Upper lobe of right lung (tissue), 1 donor: ENCODE measurements around the gene SRRT. TPM values are rescaled to one million over a fixed set of nuclear protein-coding genes. Genes with fewer than 3 reads are reported as not detected.
A peak's percentile ranks its signal among the peaks of the same experiment; 100 is the strongest.
"Not testable (repeated sequence)": the region's sequence is repeated elsewhere in the genome, so short reads cannot be mapped to it uniquely, and the experiment has no call there.

ENCODE experiments used
- ATAC-seq: fragments of 200-7000 bp; cut with Tn5 transposase; one replicate; pipeline ENCODE4 v1.9.1; 2020; ENCODE audit warnings: mild to moderate bottlenecking, moderate library complexity
- DNase-seq: peaks from one replicate; pipeline ENCODE4 v3.0.0-alpha.2; 2020
- H3K27ac ChIP-seq: fragments of 200-600 bp; one replicate; pipeline ENCODE4 v1.8.0; 2022
- H3K27me3 ChIP-seq: fragments of 200-600 bp; one replicate; pipeline ENCODE4 v1.8.0; 2022; ENCODE audit warnings: mild to moderate bottlenecking
- H3K36me3 ChIP-seq: fragments of 200-600 bp; one replicate; pipeline ENCODE4 v1.8.0; 2022
- H3K4me1 ChIP-seq: fragments of 200-600 bp; one replicate; pipeline ENCODE4 v1.8.0; 2022
- H3K4me3 ChIP-seq: fragments of 200-600 bp; one replicate; pipeline ENCODE4 v1.8.0; 2022; ENCODE audit warnings: mild to moderate bottlenecking
- H3K9me3 ChIP-seq: fragments of 200-600 bp; one replicate; pipeline ENCODE4 v1.8.0; 2022
- CTCF ChIP-seq: fragments of 200-600 bp; IDR thresholded peaks from one replicate; pipeline ENCODE4 v1.8.0; 2022; ENCODE audit warnings: antibody characterized with exemption
- intact Hi-C: fragments of 100-400 bp; cut with DNase I; formaldehyde crosslinking; loops from one replicate; pipeline ENCODE4 v1.11.0; 2022
- total RNA-seq: library from RNA; stranded (reverse); fragmentation: NEBNext Ultra II Directional; extraction: Animal tissue kit (Norgen Biotek cat#: 25700); gene quantifications from one replicate; pipeline ENCODE4 v1.2.1, GENCODE V29; 2021
- donor health status: DM: no; HTN: yes; CAD: no; lungs with severe emphysema.

Gene SRRT
- total RNA-seq, 1 donor from 2014 or later, result 105 TPM

DNA sequence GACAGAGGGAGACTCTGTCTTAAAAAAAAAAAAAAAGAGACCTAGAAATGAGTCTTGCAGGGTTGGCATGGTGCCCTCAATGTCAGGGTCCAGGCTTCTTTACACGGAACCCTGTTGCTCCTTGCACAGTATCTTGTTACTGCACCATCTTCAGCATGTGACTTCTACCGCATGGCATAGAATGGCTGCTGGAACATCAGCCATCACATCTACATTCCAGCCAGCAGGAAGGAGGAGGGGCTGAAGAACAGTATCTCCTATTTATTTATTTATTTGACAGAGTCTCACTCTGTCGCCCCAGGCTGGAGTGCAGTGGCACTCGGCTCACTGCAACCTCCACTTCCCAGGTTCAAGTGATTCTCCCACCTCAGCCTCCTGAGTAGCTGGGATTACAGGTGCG is 24.5 kb downstream of the SRRT start:
- no peak for ATAC-seq

GRCh38 chr7:100900978-100901377 is 26.1 kb downstream of the SRRT start:
- no peak for ATAC-seq
- intact Hi-C loops, result no loop called here
- H3K27me3 ChIP-seq, result peaks cover 18% of the 10 kb centered on the region

More for the DNA sequence above, 24.5 kb downstream of the SRRT start:
- TF ChIP-seq CTCF, result no peak
- Histone ChIP-seq H3K27ac (no peak overlapping the region), H3K4me1 (peaks cover 19% of the 10 kb centered on the region), H3K9me3 (no peaks in the 10 kb centered on the region), H3K4me3 (no peak overlapping the region), H3K27me3 (peaks cover 28% of the 10 kb centered on the region), H3K36me3 (no peaks in the 10 kb centered on the region)
- intact Hi-C loops, result loop anchor here (5.0 kb wide), 1 partner anchor 158 kb away; no protein-coding TSS in a partner anchor
- no peak for DNase-seq

DNA sequence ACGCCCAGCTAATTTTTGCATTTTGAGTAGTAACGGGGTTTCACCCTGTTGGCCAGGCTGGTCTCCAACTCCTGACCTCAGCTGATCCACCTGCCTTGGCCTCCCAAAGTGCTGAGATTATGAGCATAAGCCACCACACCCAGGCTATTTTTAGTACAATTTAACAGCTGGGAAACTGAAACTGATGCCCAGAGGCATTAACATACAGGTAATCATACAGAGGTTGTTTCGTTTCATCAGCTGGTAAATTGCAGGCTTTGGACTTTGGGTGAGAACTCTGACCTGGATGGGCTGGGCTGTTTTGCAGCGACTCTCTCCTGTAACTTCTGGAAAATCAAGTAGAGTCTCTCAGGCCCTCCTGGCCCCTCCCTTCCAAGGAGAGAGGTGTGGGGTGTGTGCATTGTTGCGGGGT is 27.0 kb downstream of the SRRT start:
- no peak for TF ChIP-seq CTCF
- no peaks in the 10 kb centered on the region for H3K36me3 ChIP-seq
- ATAC-seq (no peak), DNase-seq (no peak)
- H3K4me1 ChIP-seq, result no peaks in the 10 kb centered on the region
- intact Hi-C loops, result no loop called here
- peaks cover 3% of the 10 kb centered on the region for H3K9me3 ChIP-seq
- no peak overlapping the region for H3K4me3 ChIP-seq
- peaks cover 10% of the 10 kb centered on the region for H3K27me3 ChIP-seq
- H3K27ac ChIP-seq, result no peak overlapping the region

More at GRCh38 chr7:100900978-100901377, 26.1 kb downstream of the SRRT start:
- no peaks in the 10 kb centered on the region for H3K36me3 ChIP-seq
- DNase-seq, result no peak
- H3K27ac ChIP-seq, result no peak overlapping the region
- TF ChIP-seq CTCF, result no peak
- H3K4me1 ChIP-seq, result peaks cover 7% of the 10 kb centered on the region
- H3K4me3 ChIP-seq, result no peak overlapping the region
- H3K9me3 ChIP-seq, result no peaks in the 10 kb centered on the region

GRCh38 chr7:100902638-100903037 is 27.7 kb downstream of the SRRT start:
- no peaks in the 10 kb centered on the region for H3K4me1 ChIP-seq
- no peak for TF ChIP-seq CTCF
- peaks cover 3% of the 10 kb centered on the region for H3K9me3 ChIP-seq
- intact Hi-C loops, result no loop called here
- no peak overlapping the region for H3K4me3 ChIP-seq
- no peak overlapping the region for H3K27ac ChIP-seq
- DNase-seq (no peak), ATAC-seq (no peak)
- no peaks in the 10 kb centered on the region for H3K36me3 ChIP-seq
- H3K27me3 ChIP-seq, result peaks cover 6% of the 10 kb centered on the region

DNA sequence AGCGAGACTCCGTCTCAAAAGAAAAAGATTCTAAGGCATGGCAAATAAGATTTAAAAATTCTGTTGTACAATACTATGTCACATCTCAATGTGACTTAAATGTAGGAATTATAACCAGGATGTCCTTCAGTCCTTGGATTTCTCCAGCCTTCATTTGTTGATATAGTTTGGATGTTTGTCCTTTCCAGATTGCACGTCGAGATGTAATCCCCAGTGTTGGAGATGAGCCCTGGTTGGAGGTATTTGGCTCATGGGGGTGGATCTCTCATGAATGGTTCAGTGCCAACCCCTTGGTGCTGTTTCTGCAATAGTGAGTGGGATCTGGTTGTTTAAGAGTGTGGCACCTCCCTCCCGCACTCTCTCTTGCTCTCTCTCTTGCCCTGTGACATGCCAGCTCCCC is 33.6 kb downstream of the SRRT start:
- no peaks in the 10 kb centered on the region for H3K4me1 ChIP-seq
- H3K27ac ChIP-seq, result no peak overlapping the region
- DNase-seq, result no peak
- no peak for ATAC-seq
- no peaks in the 10 kb centered on the region for H3K36me3 ChIP-seq
- intact Hi-C loops, result no loop called here
- H3K4me3 ChIP-seq, result no peak overlapping the region
- TF ChIP-seq CTCF, result no peak
- no peaks in the 10 kb centered on the region for H3K27me3 ChIP-seq
- H3K9me3 ChIP-seq, result peaks cover 3% of the 10 kb centered on the region

DNA sequence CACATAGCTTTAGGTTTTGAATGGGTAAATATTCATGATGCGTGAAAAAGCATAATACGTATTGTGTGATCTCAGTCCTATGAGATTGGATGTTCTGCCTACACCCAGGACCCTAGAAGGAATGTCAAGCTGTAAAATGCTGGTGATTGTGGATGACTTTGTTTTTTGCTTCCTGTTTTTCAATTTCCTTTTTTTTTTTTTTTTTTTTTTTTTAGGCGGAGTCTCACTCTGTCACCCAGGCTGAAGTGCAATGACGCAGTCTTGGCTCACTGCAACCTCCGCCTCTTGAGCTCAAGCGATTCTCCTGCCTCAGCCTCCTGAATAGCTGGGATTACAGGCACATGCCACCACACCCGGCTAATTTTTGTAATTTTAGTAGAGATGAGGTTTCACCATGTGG is 35.5 kb downstream of the SRRT start:
- H3K9me3 ChIP-seq, H3K36me3 ChIP-seq, H3K27ac ChIP-seq, H3K4me1 ChIP-seq, H3K4me3 ChIP-seq, H3K27me3 ChIP-seq, DNase-seq, intact Hi-C loops: not testable (repeated sequence)
- peak; percentile 27 for ATAC-seq
